Hematopoietic multipotent progenitor cell treated with erythropoietin and hydrocortisone succinate and interleukin-3 and kit ligand, for 6 days (in vitro differentiated cells): ENCODE data around the gene ZNF708.
"Not testable (repeated sequence)": the region's sequence is repeated elsewhere in the genome, so short reads cannot be mapped to it uniquely, and the experiment has no call there.

Source experiments
- DNase-seq: peaks from one replicate; pipeline ENCODE4 v3.0.0-alpha.2; 2015

ZNF708 gene

GRCh38 chr19:21328885-21329605 is at the start of gene ZNF708:
Gene ZNF708 (minus strand): TSS chr19:21329410. CDS start chr19:21329212, 198 bp downstream.
- DNase-seq, result peak; percentile 97

GRCh38 chr19:21362291-21362690 is 33.1 kb upstream of the ZNF708 start:
- DNase-seq, result no peak

GRCh38 chr19:21358768-21359451 is 29.7 kb upstream of the ZNF708 start, which contains the start of gene ZNF738:
Gene ZNF738 (plus strand): TSS chr19:21359000. CDS start chr19:21359141, 141 bp downstream.
- DNase-seq, result peak; percentile 95

- DNase-seq, result no peak
These were observed 23.6 kb upstream of the ZNF708 start for GRCh38 chr19:21352830-21353229.

GRCh38 chr19:21344841-21345240 is 15.6 kb upstream of the ZNF708 start:
- DNase-seq, result not testable (repeated sequence)

GRCh38 chr19:21335721-21336120 is 6.5 kb upstream of the ZNF708 start:
- DNase-seq, result no peak

- DNase-seq, result peak; percentile 61
These were observed 804 bp downstream of the ZNF708 start for GRCh38 chr19:21328406-21328805.

GRCh38 chr19:21326169-21326568 is 3.0 kb downstream of the ZNF708 start:
- no peak for DNase-seq

- DNase-seq, result peak; percentile 50
These were observed 6.2 kb downstream of the ZNF708 start for GRCh38 chr19:21323000-21323399.

GRCh38 chr19:21322528-21322927 is 6.7 kb downstream of the ZNF708 start:
- no peak for DNase-seq

- DNase-seq, result no peak
These were observed 7.2 kb downstream of the ZNF708 start for GRCh38 chr19:21321996-21322395.

GRCh38 chr19:21321134-21321533 is 8.1 kb downstream of the ZNF708 start:
- no peak for DNase-seq

- no peak for DNase-seq
These were observed 11.4 kb downstream of the ZNF708 start for GRCh38 chr19:21317821-21318220.

- no peak for DNase-seq
These were observed 14.5 kb downstream of the ZNF708 start for GRCh38 chr19:21314676-21315075.

GRCh38 chr19:21312807-21313206 is 16.4 kb downstream of the ZNF708 start:
- DNase-seq, result not testable (repeated sequence)

GRCh38 chr19:21308773-21309172 is 20.4 kb downstream of the ZNF708 start:
- peak; percentile 14 for DNase-seq

GRCh38 chr19:21306881-21307479 is 22.2 kb downstream of the ZNF708 start:
- not testable (repeated sequence) for DNase-seq

- not testable (repeated sequence) for DNase-seq
These were observed 35.4 kb downstream of the ZNF708 start for GRCh38 chr19:21293768-21294167.

- DNase-seq, result no peak
These were observed 59.4 kb downstream of the ZNF708 start for GRCh38 chr19:21269813-21270212.

- DNase-seq, result no peak
These were observed 64.3 kb downstream of the ZNF708 start for GRCh38 chr19:21264891-21265290.

GRCh38 chr19:21264416-21264815 is 64.8 kb downstream of the ZNF708 start:
- DNase-seq, result no peak

- not testable (repeated sequence) for DNase-seq
These were observed 68.3 kb downstream of the ZNF708 start for GRCh38 chr19:21260848-21261381.

GRCh38 chr19:21260164-21260847 is 68.9 kb downstream of the ZNF708 start:
- DNase-seq, result no peak
